Stimulated activated CD4-positive, alpha-beta T cell treated with anti-CD3 and anti-CD28 coated beads, Interleukin-4, amount 100 ng/mL, for 1 hour (primary cell): ENCODE data around the gene CARMIL1.

Experiments used
- DNase-seq: peaks from one replicate; pipeline ENCODE4 v3.0.0-alpha.2; 2020

CARMIL1 gene

GRCh38 chr6:25340431-25341202 lies 61.4 kb downstream of the CARMIL1 start:
- DNase-seq = no peak

- no peak for DNase-seq
Observed at GRCh38 chr6:25341203-25341552, 62.0 kb downstream of the CARMIL1 start.

GRCh38 chr6:25341923-25342619 lies 62.9 kb downstream of the CARMIL1 start:
- no peak for DNase-seq

- DNase-seq = no peak
Observed at GRCh38 chr6:25342802-25343201, 63.6 kb downstream of the CARMIL1 start.

GRCh38 chr6:25343984-25344383 lies 64.8 kb downstream of the CARMIL1 start:
- no peak for DNase-seq

GRCh38 chr6:25344827-25345226 lies 65.7 kb downstream of the CARMIL1 start:
- no peak for DNase-seq

GRCh38 chr6:25346064-25346463 lies 66.9 kb downstream of the CARMIL1 start:
- no peak for DNase-seq

- no peak for DNase-seq
Observed at GRCh38 chr6:25350573-25350972, 71.4 kb downstream of the CARMIL1 start.

GRCh38 chr6:25351485-25351884 lies 72.3 kb downstream of the CARMIL1 start:
- DNase-seq = no peak

GRCh38 chr6:25352285-25352684 lies 73.1 kb downstream of the CARMIL1 start:
- no peak for DNase-seq

- no peak for DNase-seq
Observed at GRCh38 chr6:25354078-25354932, 75.1 kb downstream of the CARMIL1 start.

GRCh38 chr6:25359191-25359861 lies 80.2 kb downstream of the CARMIL1 start:
- DNase-seq = no peak

- no peak for DNase-seq
Observed at GRCh38 chr6:25359891-25360290, 80.7 kb downstream of the CARMIL1 start.

- DNase-seq = no peak
Observed at GRCh38 chr6:25360621-25361020, 81.4 kb downstream of the CARMIL1 start.

GRCh38 chr6:25363427-25363826 lies 84.3 kb downstream of the CARMIL1 start:
- no peak for DNase-seq

- DNase-seq = no peak
Observed at GRCh38 chr6:25365154-25365553, 86.0 kb downstream of the CARMIL1 start.

- peak; percentile 20 for DNase-seq
Observed at GRCh38 chr6:25366903-25367545, 87.8 kb downstream of the CARMIL1 start.

GRCh38 chr6:25369036-25369432 lies 89.9 kb downstream of the CARMIL1 start:
- DNase-seq = no peak

GRCh38 chr6:25369433-25370177 lies 90.4 kb downstream of the CARMIL1 start:
- DNase-seq = peak; percentile 16

- DNase-seq = no peak
Observed at GRCh38 chr6:25370178-25371036, 91.2 kb downstream of the CARMIL1 start.

- DNase-seq = no peak
Observed at GRCh38 chr6:25371037-25371347, 91.8 kb downstream of the CARMIL1 start.
